Activated CD4-positive, alpha-beta T cell treated with anti-CD3 and anti-CD28 coated beads, Interleukin-2, amount 10 ng/mL, durations not matched to agents 7 days and 5 days (primary cell): Measurements from ENCODE around the gene ZMAT5. TPM values are rescaled to one million over a fixed set of nuclear protein-coding genes. Genes with fewer than 3 reads are reported as not detected.

Experiments
- CTCF ChIA-PET: fragments of 350-600 bp; sonication (Branson Sonifier 250); formaldehyde crosslinking; loops from one replicate; lab custom pipeline; 2021; ENCODE audit warnings: antibody characterized with exemption; lab: Charles Lee
- POLR2A ChIA-PET: fragments of 350-600 bp; sonication (Branson Sonifier 250); formaldehyde crosslinking; loops from one replicate; lab custom pipeline; 2021; ENCODE audit warnings: antibody characterized with exemption; lab: Charles Lee
- DNase-seq: peaks from one replicate; pipeline ENCODE4 v3.0.0-alpha.2; 2020
- H3K27ac Mint-ChIP-seq: one replicate; pipeline ENCODE4 v1.8.0; 2021; ENCODE audit warnings: mild to moderate bottlenecking, moderate library complexity, mixed read lengths
- H3K27me3 Mint-ChIP-seq: one replicate; pipeline ENCODE4 v1.8.0; 2021; ENCODE audit warnings: mixed read lengths
- H3K36me3 Mint-ChIP-seq: one replicate; pipeline ENCODE4 v1.8.0; 2021; ENCODE audit warnings: low read depth, mixed read lengths
- H3K4me1 Mint-ChIP-seq: one replicate; pipeline ENCODE4 v1.8.0; 2021; ENCODE audit warnings: mixed read lengths
- H3K4me3 Mint-ChIP-seq: one replicate; pipeline ENCODE4 v1.8.0; 2021; ENCODE audit warnings: mild to moderate bottlenecking, moderate library complexity, mixed read lengths
- H3K9me3 Mint-ChIP-seq: one replicate; pipeline ENCODE4 v1.8.0; 2021; ENCODE audit warnings: mixed read lengths
- total RNA-seq, 2 experiments: library from RNA; stranded (reverse); gene quantifications; one replicate each; pipeline ENCODE4 v1.2.3, GENCODE V29; 2021

The ZMAT5 gene
- total RNA-seq, 2 experiments from 2014 or later: 19.3 to 21.0 TPM

GRCh38 chr22:29705651-29706050, 61.2 kb downstream of the ZMAT5 start:
- no peak for DNase-seq
- CTCF ChIA-PET: no interaction called here
- POLR2A ChIA-PET: no interaction called here
- Mint-ChIP-seq H3K36me3 (no peaks in the 10 kb centered on the region), H3K4me3 (no peak overlapping the region), H3K9me3 (no peaks in the 10 kb centered on the region), H3K27ac (no peak overlapping the region), H3K27me3 (peaks cover 4% of the 10 kb centered on the region), H3K4me1 (peaks cover 14% of the 10 kb centered on the region)

GRCh38 chr22:29704528-29705285, 62.1 kb downstream of the ZMAT5 start:
- CTCF ChIA-PET: no interaction called here
- no peak for DNase-seq
- H3K4me1 Mint-ChIP-seq: peaks cover 18% of the 10 kb centered on the region
- no peaks in the 10 kb centered on the region for H3K9me3 Mint-ChIP-seq
- H3K36me3 Mint-ChIP-seq: no peaks in the 10 kb centered on the region
- peaks cover 4% of the 10 kb centered on the region for H3K27me3 Mint-ChIP-seq
- H3K4me3 Mint-ChIP-seq: no peak overlapping the region
- POLR2A ChIA-PET: no interaction called here
- no peak overlapping the region for H3K27ac Mint-ChIP-seq

GRCh38 chr22:29703569-29704195, 63.1 kb downstream of the ZMAT5 start:
- H3K4me1 Mint-ChIP-seq: peaks cover 18% of the 10 kb centered on the region
- no peak overlapping the region for H3K27ac Mint-ChIP-seq
- H3K9me3 Mint-ChIP-seq: no peaks in the 10 kb centered on the region
- no peaks in the 10 kb centered on the region for H3K36me3 Mint-ChIP-seq
- POLR2A ChIA-PET: no interaction called here
- H3K4me3 Mint-ChIP-seq: no peak overlapping the region
- CTCF ChIA-PET: no interaction called here
- no peak for DNase-seq
- peaks cover 4% of the 10 kb centered on the region for H3K27me3 Mint-ChIP-seq

DNA sequence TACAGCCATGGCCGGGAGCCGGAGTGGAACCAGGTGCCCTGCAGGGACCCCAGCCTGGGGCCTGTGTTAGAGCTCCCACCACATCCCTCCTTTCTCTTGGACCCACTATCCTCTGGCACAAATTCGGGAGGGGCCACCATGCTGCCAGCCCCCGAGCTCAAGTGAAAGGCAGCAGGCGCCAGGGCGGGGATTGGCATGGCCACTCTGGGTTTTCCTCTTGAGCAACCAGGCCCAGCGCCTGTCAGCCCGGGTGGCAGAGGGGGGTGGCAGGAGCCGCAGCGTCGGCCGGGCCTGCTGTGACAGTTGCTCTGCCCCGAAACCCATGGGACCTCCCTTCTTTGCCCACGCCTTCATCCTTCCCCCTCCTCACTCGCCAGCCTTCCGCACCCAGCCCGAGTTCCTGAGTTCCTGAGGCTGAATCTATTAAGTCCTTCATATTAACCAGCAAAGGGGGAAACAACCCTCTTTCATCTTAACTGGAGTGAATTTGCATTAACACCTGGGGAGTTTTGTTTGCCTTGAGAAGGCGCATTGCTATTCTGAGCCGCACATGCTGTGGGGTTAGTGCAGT, 63.8 kb downstream of the ZMAT5 start:
- Mint-ChIP-seq H3K4me1 (peaks cover 18% of the 10 kb centered on the region), H3K27me3 (peaks cover 4% of the 10 kb centered on the region), H3K4me3 (no peak overlapping the region), H3K36me3 (no peaks in the 10 kb centered on the region), H3K27ac (no peak overlapping the region), H3K9me3 (no peaks in the 10 kb centered on the region)
- ChIA-PET POLR2A (no interaction called here), CTCF (interaction anchor here (0.9 kb wide), 1 partner anchor 11 kb away, joined by 4 read pairs; no protein-coding TSS in a partner anchor)
- DNase-seq: no peak

DNA sequence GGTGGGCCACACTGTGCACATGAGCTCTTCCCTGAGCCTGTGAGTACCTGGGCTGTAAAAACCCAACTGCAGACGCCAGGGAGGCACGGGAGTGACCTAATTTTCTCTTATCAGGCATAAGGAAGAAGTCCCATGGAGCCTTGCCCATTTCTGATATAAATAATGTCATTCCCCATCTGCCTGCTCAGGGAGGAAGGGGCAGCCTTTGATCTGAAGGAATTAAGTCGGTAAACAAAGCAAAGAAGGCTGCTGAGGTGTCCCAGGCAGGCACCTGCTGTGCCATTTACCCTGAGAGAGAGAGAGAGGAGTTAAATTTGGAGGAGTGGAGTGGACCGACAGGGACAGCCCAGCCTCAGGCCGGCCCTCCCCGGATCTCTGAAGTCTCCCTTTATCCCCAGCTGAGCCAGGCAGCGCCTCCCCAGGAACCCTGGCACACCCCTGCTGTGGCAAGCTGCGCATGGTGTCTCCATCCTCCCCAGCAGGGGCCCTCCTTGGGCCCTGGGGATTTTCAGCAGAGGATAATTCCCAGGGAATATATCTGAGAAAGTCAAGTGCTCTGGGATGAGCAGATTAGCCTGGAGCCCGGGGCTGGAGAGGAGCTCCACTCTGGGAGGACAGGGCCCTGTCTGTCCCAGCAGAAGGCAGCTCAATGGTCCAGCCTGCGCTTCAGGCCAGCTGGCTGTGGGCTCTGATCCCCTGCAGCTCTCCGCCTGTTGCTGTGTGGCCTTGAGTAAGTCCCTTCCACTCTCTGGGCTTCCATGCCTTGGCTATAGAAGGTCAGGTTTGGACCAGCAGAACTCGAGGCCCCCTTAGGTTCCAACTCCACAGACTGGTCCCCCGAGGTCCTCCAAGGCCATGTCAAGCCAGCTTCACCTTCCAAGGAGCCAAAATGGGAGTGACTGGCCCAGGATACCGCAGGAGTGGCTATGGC, 64.5 kb downstream of the ZMAT5 start:
- peaks cover 18% of the 10 kb centered on the region for H3K4me1 Mint-ChIP-seq
- ChIA-PET CTCF (interaction anchor here (0.5 to 1.2 kb wide), 3 partner anchors 10 to 241 kb away, joined by 3 to 4 read pairs (median 3); no protein-coding TSS in a partner anchor), POLR2A (no interaction called here)
- DNase-seq: no peak
- peaks cover 4% of the 10 kb centered on the region for H3K27me3 Mint-ChIP-seq
- no peaks in the 10 kb centered on the region for H3K9me3 Mint-ChIP-seq
- no peaks in the 10 kb centered on the region for H3K36me3 Mint-ChIP-seq
- no peak overlapping the region for H3K4me3 Mint-ChIP-seq
- H3K27ac Mint-ChIP-seq: peak overlapping the region; percentile 68

DNA sequence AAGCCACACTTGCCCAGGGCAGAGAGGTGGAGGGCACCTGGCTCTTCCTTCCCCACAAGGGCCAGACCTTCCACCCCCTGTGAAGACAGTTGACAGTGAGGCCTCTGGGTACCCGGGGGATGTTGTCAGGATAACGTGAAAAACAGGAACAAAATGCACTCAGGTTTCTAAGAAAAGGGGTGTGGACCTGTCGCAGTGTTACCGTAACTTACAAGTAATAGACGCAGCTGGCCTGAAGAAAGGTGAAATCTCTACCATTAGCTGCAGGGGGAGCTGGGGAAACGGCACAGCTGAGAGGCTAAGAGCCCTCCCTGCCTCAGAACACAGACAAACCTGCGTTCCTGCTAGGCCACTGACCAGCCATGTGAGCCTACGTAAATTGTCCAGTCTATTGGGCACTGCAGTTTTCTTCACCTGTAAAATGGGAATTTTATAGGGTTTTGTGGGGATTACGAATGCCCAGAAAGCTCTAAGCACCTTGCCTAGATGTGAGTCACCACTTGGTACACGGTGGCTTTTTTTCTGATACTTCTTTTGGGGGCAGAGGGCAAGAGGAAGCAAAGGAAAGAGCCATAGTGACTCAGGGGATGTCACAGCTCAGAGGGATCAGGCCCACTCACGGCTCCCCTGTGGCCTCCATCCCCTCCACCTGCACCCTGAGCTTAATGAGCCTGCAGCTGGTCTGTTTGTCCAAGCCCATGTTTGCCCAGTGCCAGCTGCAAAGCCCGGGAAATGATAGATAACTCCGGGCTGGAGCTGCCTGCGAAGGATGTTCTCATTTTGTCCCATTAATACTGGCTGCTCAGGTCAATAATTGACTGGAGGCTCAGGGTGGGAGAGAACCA, 65.4 kb downstream of the ZMAT5 start:
- peaks cover 18% of the 10 kb centered on the region for H3K4me1 Mint-ChIP-seq
- H3K4me3 Mint-ChIP-seq: no peak overlapping the region
- peak; percentile 42 for DNase-seq
- ChIA-PET POLR2A (interaction anchor here (0.6 kb wide), 1 partner anchor 10 kb away, joined by 3 read pairs; no protein-coding TSS in a partner anchor), CTCF (interaction anchor here (0.5 to 1.2 kb wide), 2 partner anchors 15 to 241 kb away, joined by 3 read pairs; no protein-coding TSS in a partner anchor)
- H3K27ac Mint-ChIP-seq: peak overlapping the region; percentile 68
- peaks cover 4% of the 10 kb centered on the region for H3K27me3 Mint-ChIP-seq
- no peaks in the 10 kb centered on the region for H3K36me3 Mint-ChIP-seq
- no peaks in the 10 kb centered on the region for H3K9me3 Mint-ChIP-seq

- peaks cover 18% of the 10 kb centered on the region for H3K4me1 Mint-ChIP-seq
- no peaks in the 10 kb centered on the region for H3K9me3 Mint-ChIP-seq
- DNase-seq: no peak
- H3K36me3 Mint-ChIP-seq: no peaks in the 10 kb centered on the region
- CTCF ChIA-PET: interaction anchor here (1.2 kb wide), 1 partner anchor 15 kb away, joined by 3 read pairs; no protein-coding TSS in a partner anchor
- peak overlapping the region; percentile 9 for H3K27ac Mint-ChIP-seq
- no peak overlapping the region for H3K4me3 Mint-ChIP-seq
- H3K27me3 Mint-ChIP-seq: peaks cover 4% of the 10 kb centered on the region
- POLR2A ChIA-PET: interaction anchor here (0.6 kb wide), 1 partner anchor 9 kb away, joined by 3 read pairs; no protein-coding TSS in a partner anchor
Measured at GRCh38 chr22:29700900-29701154, 66.0 kb downstream of the ZMAT5 start.

- ChIA-PET CTCF (no interaction called here), POLR2A (no interaction called here)
- Mint-ChIP-seq H3K9me3 (no peaks in the 10 kb centered on the region), H3K36me3 (no peaks in the 10 kb centered on the region), H3K4me3 (no peak overlapping the region), H3K4me1 (peaks cover 18% of the 10 kb centered on the region), H3K27ac (peak overlapping the region; percentile 9), H3K27me3 (peaks cover 4% of the 10 kb centered on the region)
- no peak for DNase-seq
Measured at GRCh38 chr22:29700206-29700899, 66.5 kb downstream of the ZMAT5 start.

DNA sequence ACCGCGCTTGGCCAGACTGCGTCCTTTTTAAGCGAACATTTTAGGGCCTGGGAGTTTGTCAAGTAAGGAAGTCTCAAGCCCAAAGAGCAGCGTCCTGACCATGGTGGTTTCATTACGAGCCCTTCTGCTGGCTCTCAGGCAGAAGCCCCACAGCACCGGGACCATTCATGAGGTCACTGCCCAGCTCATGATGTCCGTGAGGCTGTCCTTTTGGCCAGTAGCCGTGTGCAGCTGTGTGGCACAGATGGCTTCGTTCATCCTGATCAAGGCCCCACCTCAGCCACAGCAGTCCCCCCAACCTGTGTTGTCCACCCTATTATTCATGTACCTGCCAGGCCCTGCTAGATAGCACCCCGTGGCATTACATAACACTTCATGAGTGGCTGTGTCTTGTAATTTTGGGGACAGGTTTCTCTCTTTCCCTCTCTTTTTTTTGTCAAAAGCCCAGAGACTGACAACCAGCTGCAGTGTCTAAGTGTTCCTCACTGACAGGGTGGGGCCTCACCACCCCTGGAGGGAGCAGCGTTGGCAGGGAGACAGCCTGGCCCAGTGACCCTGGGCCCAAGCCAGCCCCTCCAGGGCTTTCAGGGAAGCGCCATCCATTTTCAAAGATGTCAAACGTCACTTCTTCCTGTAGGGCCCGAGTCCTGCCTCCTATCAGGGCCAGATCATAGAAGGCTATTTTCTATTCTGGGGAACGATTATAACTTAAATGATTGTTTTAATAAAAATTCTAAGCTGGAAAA, 68.8 kb downstream of the ZMAT5 start:
- Mint-ChIP-seq H3K27ac (no peak overlapping the region), H3K9me3 (no peaks in the 10 kb centered on the region), H3K4me3 (no peak overlapping the region), H3K4me1 (peaks cover 18% of the 10 kb centered on the region), H3K27me3 (peaks cover 2% of the 10 kb centered on the region), H3K36me3 (peaks cover 4% of the 10 kb centered on the region)
- ChIA-PET CTCF (no interaction called here), POLR2A (no interaction called here)
- no peak for DNase-seq

DNA sequence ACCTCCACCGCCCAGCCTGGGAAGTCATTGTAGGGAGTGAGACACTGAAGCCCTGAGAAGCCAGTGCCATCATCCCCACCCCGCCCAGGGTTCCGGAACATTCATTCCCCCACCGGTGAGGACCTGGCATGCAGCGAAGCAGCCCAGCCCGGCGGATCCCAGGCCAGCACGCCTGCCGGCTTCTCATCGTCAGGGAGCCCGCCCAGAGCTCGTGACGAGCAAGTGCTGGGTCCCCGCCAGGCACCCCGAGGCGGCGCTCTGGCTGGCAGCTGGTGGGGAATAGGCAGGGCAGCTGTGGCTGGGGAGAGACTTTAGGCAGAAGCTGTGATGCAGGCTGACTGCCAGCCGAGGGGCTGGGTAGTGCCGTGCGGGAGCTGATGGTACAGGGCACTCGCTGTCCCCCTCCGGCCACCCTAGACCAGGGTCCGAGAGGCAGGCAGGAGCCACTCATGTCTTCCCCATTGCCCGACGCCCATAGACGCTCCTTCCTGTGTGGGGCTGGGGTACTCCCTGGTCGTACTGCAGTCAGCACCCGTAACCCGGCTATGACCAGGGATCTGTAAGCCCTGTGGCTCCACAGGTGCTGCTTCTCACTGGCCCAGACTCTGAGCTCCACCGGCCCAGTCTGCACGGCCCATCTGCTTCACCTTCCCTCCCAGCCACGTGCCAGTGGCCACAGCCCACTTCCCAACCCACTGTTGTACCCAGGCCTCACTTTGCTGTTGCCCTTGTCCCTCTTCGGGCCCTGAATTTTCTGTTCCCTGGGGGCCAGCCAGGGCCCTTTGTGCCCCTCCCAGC, 71.5 kb downstream of the ZMAT5 start:
- peaks cover under 1% of the 10 kb centered on the region for H3K4me1 Mint-ChIP-seq
- H3K27me3 Mint-ChIP-seq: no peaks in the 10 kb centered on the region
- POLR2A ChIA-PET: no interaction called here
- H3K36me3 Mint-ChIP-seq: peaks cover 4% of the 10 kb centered on the region
- no peaks in the 10 kb centered on the region for H3K9me3 Mint-ChIP-seq
- DNase-seq: no peak
- H3K27ac Mint-ChIP-seq: no peak overlapping the region
- H3K4me3 Mint-ChIP-seq: no peak overlapping the region
- CTCF ChIA-PET: interaction anchor here (0.7 to 1.0 kb wide), 2 partner anchors 23 to 75 kb away, joined by 3 to 5 read pairs; no protein-coding TSS in a partner anchor
